ENCODE data around the gene CHID1. TPM values are rescaled to one million over a fixed set of nuclear protein-coding genes. Genes with fewer than 3 reads are reported as not detected.

Gene CHID1
- total RNA-seq, 6 donors from 2014 or later, result 34.6 to 144 (median 59.1) TPM

DNA sequence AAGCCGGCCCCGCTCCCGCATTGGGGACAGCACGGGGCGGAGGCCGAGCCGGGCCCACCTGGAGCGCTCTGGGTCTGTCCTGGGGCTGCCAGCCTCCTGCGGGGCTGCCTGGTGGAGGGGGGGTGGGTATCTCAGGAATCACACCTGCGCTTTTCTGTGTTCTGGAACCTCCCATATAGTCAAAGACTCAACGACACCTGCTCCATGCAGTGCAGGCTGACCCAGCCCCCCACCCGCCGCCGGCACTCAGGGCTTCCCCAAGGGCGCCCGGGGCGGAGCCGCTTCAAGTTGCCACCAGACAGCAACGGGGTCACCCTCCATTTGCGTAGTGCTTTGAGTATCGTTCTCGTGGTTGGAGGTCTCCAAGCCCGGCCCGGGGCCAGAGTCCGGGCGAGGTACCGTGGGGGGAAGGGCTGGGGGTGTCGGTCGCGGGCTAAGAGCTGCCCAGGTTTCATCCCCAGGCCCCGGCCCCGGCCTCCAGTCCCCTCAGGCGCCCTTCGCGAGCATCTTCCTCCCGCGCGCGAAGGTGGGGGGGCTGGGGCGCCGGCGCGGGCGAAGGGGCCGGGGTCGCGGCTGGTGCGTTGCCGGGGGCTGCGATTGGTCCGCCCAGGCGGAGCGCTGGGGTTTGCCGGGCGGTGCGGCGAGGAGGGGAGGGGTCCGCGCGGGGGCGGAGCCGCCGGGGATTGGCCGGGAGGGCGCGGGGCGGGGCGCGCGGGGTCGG is 61.3 kb downstream of the CHID1 start:
- peak in 1 of 2 donors; percentile 90 for DNase-seq
- 0 to 21% methylated on average over 4 to 28 of the region's 71 CpGs for WGBS, 2 donors
- H3K4me3 ChIP-seq, result peak overlapping the region; percentile 10 to 58 (median 51)
- ATAC-seq (ENCODE audit: low FRiP score in 2 of 2), result no peak
- peaks cover 41 to 70% (median 49%) of the 10 kb centered on the region in 4 donors for H3K4me1 ChIP-seq
- TF ChIP-seq EP300 (IDR thresholded peaks at IDR 0.05) (no peak), POLR2A (IDR thresholded peaks at IDR 0.05) (no peak), POLR2AphosphoS5 (IDR thresholded peaks at IDR 0.05) (no peak)
- TF ChIP-seq, protein P1, sequence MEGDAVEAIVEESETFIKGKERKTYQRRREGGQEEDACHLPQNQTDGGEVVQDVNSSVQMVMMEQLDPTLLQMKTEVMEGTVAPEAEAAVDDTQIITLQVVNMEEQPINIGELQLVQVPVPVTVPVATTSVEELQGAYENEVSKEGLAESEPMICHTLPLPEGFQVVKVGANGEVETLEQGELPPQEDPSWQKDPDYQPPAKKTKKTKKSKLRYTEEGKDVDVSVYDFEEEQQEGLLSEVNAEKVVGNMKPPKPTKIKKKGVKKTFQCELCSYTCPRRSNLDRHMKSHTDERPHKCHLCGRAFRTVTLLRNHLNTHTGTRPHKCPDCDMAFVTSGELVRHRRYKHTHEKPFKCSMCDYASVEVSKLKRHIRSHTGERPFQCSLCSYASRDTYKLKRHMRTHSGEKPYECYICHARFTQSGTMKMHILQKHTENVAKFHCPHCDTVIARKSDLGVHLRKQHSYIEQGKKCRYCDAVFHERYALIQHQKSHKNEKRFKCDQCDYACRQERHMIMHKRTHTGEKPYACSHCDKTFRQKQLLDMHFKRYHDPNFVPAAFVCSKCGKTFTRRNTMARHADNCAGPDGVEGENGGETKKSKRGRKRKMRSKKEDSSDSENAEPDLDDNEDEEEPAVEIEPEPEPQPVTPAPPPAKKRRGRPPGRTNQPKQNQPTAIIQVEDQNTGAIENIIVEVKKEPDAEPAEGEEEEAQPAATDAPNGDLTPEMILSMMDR (IDR thresholded peaks at IDR 0.05), result no peak
- H3K9me3 ChIP-seq, result no peaks in the 10 kb centered on the region
- H3K27ac ChIP-seq, result peak overlapping the region in 1 of 4 donors; percentile 58
- peaks cover 0 to 24% (median 10%) of the 10 kb centered on the region in 4 donors for H3K36me3 ChIP-seq
- peaks cover 0 to 4% (median 0%) of the 10 kb centered on the region in 4 donors for H3K27me3 ChIP-seq

GRCh38 chr11:848380-848931 is 62.2 kb downstream of the CHID1 start:
- WGBS, 2 donors, result 29 to 32% methylated on average over 5 to 13 of the region's 14 CpGs
- Histone ChIP-seq H3K36me3 (peaks cover 0 to 17% (median 10%) of the 10 kb centered on the region in 4 donors), H3K27me3 (peaks cover 0 to 4% (median 0%) of the 10 kb centered on the region in 4 donors), H3K9me3 (no peaks in the 10 kb centered on the region), H3K4me3 (peak overlapping the region in 1 of 4 donors; percentile 55), H3K27ac (no peak overlapping the region), H3K4me1 (peaks cover 41 to 78% (median 56%) of the 10 kb centered on the region in 4 donors)
- ATAC-seq (ENCODE audit: low FRiP score in 2 of 2) (peak in 1 of 2 donors; percentile 38), DNase-seq (peak in 1 of 2 donors; percentile 54)
- TF ChIP-seq POLR2A (IDR thresholded peaks at IDR 0.05), result no peak
- TF ChIP-seq, protein P1 (IDR thresholded peaks at IDR 0.05), result peak; percentile 83 to 96 (median 90)
- no peak for TF ChIP-seq EP300 (IDR thresholded peaks at IDR 0.05)
- TF ChIP-seq POLR2AphosphoS5 (IDR thresholded peaks at IDR 0.05), result no peak

GRCh38 chr11:847876-848275 is 62.7 kb downstream of the CHID1 start:
- ATAC-seq (ENCODE audit: low FRiP score in 2 of 2) (no peak), DNase-seq (no peak)
- 79 to 100% methylated on average over 1 to 18 of the region's 18 CpGs for WGBS, 2 donors
- H3K36me3 ChIP-seq, result peaks cover 0 to 17% (median 10%) of the 10 kb centered on the region in 4 donors
- H3K27me3 ChIP-seq, result peaks cover 0 to 4% (median 0%) of the 10 kb centered on the region in 4 donors
- H3K9me3 ChIP-seq, result no peaks in the 10 kb centered on the region
- no peak overlapping the region for H3K4me3 ChIP-seq
- TF ChIP-seq, protein P1 (IDR thresholded peaks at IDR 0.05), result no peak
- TF ChIP-seq EP300 (IDR thresholded peaks at IDR 0.05) (no peak), POLR2AphosphoS5 (IDR thresholded peaks at IDR 0.05) (no peak), POLR2A (IDR thresholded peaks at IDR 0.05) (no peak)
- peaks cover 41 to 84% (median 60%) of the 10 kb centered on the region in 4 donors for H3K4me1 ChIP-seq
- no peak overlapping the region for H3K27ac ChIP-seq

DNA sequence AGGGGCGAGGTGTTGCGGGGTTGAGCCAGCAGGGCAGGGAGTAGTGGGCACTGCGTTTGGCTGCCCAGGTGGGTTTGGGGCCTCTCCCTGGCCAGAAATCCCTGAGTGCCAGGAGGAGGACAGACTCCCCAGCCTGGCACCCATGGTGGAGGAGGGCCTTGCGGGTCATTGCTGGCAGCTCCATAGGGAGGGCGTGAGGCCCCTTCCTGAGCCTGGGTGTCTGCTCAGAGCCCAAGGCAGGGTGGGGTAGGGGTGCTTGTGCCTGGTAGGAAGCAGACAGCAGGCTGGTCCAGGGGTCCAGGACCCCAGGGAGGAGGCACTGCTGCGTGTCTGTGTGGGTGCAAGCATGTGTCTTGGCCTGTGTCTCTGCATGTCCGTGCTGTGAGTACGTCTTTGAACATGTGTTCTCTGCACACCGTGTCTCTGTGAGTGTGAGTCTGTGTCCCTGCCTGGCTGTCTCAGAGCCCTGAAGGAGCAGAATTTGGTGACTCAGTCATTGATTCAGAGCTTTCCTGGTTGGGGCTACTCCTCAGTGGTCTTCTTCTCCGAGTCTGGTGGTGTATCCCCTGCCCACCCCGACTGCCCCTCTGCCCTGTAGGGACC is 64.0 kb downstream of the CHID1 start:
- peak overlapping the region; percentile 93 to 97 (median 94) for H3K27ac ChIP-seq
- H3K36me3 ChIP-seq, result peaks cover 0 to 14% (median 10%) of the 10 kb centered on the region in 4 donors
- peaks cover 0 to 4% (median 0%) of the 10 kb centered on the region in 4 donors for H3K27me3 ChIP-seq
- no peak for ATAC-seq (ENCODE audit: low FRiP score in 2 of 2)
- 55 to 74% methylated on average over 5 to 10 of the region's 11 CpGs for WGBS, 2 donors
- no peak for DNase-seq
- peaks cover 41 to 90% (median 63%) of the 10 kb centered on the region in 4 donors for H3K4me1 ChIP-seq
- no peaks in the 10 kb centered on the region for H3K9me3 ChIP-seq
- no peak overlapping the region for H3K4me3 ChIP-seq
- no peak for TF ChIP-seq POLR2AphosphoS5 (IDR thresholded peaks at IDR 0.05)
- no peak for TF ChIP-seq POLR2A (IDR thresholded peaks at IDR 0.05)
- no peak for TF ChIP-seq EP300 (IDR thresholded peaks at IDR 0.05)

Measured in upper lobe of left lung (tissue), 6 donors.